Measurements from ENCODE around the gene CHAD. TPM values are rescaled to one million over a fixed set of nuclear protein-coding genes. Genes with fewer than 3 reads are reported as not detected.

Gene CHAD
- total RNA-seq, 4 donors from 2014 or later, result not detected

DNA sequence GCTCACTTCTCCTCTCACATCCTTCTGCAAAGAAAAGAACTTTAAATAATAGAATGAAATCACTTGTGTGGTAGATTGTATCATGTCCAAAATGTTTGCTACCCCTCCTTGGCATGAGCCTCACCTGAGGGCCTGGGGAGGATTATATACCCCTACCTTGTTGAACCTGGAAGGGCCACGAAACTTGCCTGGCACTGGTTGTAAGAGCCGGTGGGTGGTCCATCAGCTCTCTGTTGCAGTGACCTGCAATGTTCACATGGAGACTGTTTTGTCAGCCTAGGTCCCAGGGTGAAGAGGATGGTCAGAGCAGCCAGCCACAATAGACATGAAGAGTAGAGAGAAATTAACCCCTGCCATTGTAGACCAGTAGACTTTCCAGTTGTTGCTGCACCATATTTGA is 20.2 kb upstream of the CHAD start:
- Histone ChIP-seq H3K27me3 (no peaks in the 10 kb centered on the region), H3K4me3 (no peak overlapping the region), H3K27ac (no peak overlapping the region), H3K4me1 (no peaks in the 10 kb centered on the region), H3K36me3 (peaks cover 0 to 42% of the 10 kb centered on the region in 2 donors), H3K9me3 (no peaks in the 10 kb centered on the region)
- no CpG with 5 or more reads among the region's 2 CpGs for WGBS, 2 donors (ENCODE audit: low coverage in 1 of 2)
- no peak for ATAC-seq
- TF ChIP-seq, protein P1, sequence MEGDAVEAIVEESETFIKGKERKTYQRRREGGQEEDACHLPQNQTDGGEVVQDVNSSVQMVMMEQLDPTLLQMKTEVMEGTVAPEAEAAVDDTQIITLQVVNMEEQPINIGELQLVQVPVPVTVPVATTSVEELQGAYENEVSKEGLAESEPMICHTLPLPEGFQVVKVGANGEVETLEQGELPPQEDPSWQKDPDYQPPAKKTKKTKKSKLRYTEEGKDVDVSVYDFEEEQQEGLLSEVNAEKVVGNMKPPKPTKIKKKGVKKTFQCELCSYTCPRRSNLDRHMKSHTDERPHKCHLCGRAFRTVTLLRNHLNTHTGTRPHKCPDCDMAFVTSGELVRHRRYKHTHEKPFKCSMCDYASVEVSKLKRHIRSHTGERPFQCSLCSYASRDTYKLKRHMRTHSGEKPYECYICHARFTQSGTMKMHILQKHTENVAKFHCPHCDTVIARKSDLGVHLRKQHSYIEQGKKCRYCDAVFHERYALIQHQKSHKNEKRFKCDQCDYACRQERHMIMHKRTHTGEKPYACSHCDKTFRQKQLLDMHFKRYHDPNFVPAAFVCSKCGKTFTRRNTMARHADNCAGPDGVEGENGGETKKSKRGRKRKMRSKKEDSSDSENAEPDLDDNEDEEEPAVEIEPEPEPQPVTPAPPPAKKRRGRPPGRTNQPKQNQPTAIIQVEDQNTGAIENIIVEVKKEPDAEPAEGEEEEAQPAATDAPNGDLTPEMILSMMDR (IDR thresholded peaks at IDR 0.05), result no peak
- TF ChIP-seq POLR2AphosphoS5 (IDR thresholded peaks at IDR 0.05) (no peak), EP300 (IDR thresholded peaks at IDR 0.05) (no peak), POLR2A (IDR thresholded peaks at IDR 0.05) (no peak)

DNA sequence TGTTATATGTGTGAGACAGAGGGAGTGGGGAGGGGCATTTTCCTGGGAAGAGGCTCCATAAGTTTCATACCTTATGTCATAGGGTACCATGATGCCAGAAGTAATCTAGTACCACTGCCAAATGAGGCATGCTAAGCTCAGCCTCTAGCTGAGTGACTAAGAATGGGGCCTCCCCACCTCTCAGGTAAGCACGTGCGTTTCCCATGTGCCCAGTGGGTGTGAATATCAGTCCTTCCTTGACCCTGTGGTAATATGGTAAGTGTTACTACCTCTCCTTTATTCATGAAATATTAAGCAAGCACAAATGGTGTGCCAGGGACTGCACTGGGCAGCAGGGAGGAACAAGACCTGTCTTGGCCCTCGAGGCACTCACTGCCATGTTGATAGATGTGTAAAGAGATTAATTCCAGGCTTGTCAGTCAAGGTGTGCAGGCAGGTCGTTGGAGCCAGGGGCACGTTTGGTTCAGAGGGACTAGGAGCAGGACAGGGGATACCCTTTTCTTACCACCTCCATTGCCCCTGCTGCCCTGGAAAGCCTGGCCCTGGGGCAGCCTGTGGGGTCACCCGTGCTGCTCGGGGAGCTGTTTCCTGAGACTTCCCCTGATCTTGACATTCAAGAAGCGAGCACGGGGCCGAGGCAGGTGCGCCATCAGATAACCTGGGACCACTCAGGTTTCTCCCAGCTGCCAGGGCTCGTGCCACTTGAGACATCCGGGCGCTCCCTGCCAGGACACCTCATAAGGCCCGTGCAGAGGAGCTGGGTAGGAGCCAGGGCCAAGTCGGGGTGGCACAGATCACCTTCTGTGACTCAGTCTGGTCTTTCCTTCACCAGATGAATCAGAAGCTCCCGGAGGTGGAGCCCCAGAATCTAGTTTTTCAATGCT is 18.8 kb upstream of the CHAD start:
- Histone ChIP-seq H3K36me3 (peaks cover 0 to 51% of the 10 kb centered on the region in 2 donors), H3K27ac (no peak overlapping the region), H3K9me3 (no peaks in the 10 kb centered on the region), H3K4me3 (no peak overlapping the region), H3K4me1 (peaks cover 0 to 14% (median 3%) of the 10 kb centered on the region in 3 donors), H3K27me3 (no peaks in the 10 kb centered on the region)
- 89 to 100% methylated on average over 1 to 5 of the region's 17 CpGs for WGBS, 2 donors (ENCODE audit: low coverage in 1 of 2)
- TF ChIP-seq, protein P1 (IDR thresholded peaks at IDR 0.05), result no peak
- TF ChIP-seq POLR2AphosphoS5 (IDR thresholded peaks at IDR 0.05), result no peak
- TF ChIP-seq POLR2A (IDR thresholded peaks at IDR 0.05), result no peak
- no peak for TF ChIP-seq EP300 (IDR thresholded peaks at IDR 0.05)
- no peak for ATAC-seq

DNA sequence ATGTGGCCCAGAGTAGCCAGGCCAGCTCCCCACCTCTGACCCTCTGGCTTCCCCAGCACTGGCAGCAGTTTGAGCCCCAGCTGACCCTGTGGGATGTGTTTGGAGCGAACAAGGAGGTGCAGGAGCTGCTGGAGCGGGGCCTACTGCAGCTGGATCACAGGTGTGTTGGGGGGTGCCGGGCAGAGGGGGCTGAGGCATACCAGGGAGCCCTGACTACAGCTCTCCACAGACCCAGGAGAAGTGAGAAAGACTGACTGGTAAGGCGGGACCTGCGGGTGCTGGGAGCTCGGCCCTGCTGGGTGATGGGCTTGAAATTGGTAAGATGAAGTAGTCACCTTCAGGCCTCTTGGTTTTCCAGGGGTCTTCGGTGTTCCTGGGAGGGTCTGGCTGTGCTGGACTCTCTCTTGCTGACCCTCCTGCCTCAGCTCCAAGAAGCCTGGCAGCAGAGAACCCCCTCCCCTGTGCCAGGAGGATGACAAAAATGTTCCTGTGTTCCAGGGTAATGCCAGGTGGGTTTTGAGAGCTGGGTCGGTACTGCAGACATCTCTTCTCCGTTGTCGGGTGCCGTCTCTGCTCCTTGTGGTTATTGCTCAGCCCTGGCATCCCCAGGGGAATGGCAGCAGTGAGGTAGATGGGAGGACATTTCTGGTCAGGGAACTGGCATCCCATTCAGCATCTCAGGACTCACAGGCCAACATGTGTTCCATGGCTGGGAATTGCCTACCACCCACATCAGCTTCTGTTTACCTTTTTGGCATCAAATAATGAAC is 15.9 kb upstream of the CHAD start:
- Histone ChIP-seq H3K4me1 (peaks cover 0 to 37% (median 8%) of the 10 kb centered on the region in 3 donors), H3K4me3 (no peak overlapping the region), H3K27ac (peak overlapping the region in 1 of 4 donors; percentile 19), H3K9me3 (no peaks in the 10 kb centered on the region), H3K36me3 (peaks cover 0 to 59% of the 10 kb centered on the region in 2 donors), H3K27me3 (no peaks in the 10 kb centered on the region)
- TF ChIP-seq POLR2A (IDR thresholded peaks at IDR 0.05), result no peak
- TF ChIP-seq POLR2AphosphoS5 (IDR thresholded peaks at IDR 0.05), result no peak
- TF ChIP-seq, protein P1 (IDR thresholded peaks at IDR 0.05), result no peak
- no peak for TF ChIP-seq EP300 (IDR thresholded peaks at IDR 0.05)
- no peak for ATAC-seq
- 90% methylated on average over 2 of the region's 11 CpGs; no CpG with 5 or more reads in 1 of the 2 donors for WGBS, 2 donors (ENCODE audit: low coverage in 1 of 2)

DNA sequence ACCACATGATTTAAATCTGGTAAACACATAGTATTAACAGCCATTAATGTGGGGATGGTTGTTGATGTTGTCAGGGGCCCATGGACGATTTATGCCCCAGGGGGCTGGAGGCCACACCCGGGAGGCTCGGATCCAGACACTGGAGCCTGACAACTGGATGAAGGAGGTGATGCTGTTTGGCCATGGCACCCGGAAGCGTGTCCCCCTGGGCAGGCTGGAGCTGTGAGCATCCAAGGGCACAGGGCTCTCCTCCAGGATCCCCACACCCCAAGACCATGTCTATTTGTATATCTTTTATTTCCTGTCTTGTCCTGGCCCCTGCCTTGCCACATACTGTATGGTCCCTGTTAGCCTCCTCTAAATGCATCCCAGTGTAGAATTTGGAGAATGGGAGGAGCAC is 14.6 kb upstream of the CHAD start:
- 59 to 75% methylated on average over 3 of the region's 5 CpGs for WGBS, 2 donors (ENCODE audit: low coverage in 1 of 2)
- no peak for ATAC-seq
- TF ChIP-seq, protein P1 (IDR thresholded peaks at IDR 0.05), result no peak
- TF ChIP-seq EP300 (IDR thresholded peaks at IDR 0.05) (no peak), POLR2AphosphoS5 (IDR thresholded peaks at IDR 0.05) (no peak), POLR2A (IDR thresholded peaks at IDR 0.05) (no peak)
- Histone ChIP-seq H3K36me3 (peaks cover 0 to 59% of the 10 kb centered on the region in 2 donors), H3K9me3 (no peaks in the 10 kb centered on the region), H3K4me3 (no peak overlapping the region), H3K27ac (peak overlapping the region in 3 of 4 donors; percentile 72 to 82 (median 81)), H3K4me1 (peaks cover 0 to 44% (median 8%) of the 10 kb centered on the region in 3 donors), H3K27me3 (no peaks in the 10 kb centered on the region)

All from gastroesophageal sphincter (tissue), 4 donors.